ENCODE measurements around the gene BHMT2. TPM values are rescaled to one million over a fixed set of nuclear protein-coding genes. Genes with fewer than 3 reads are reported as not detected.

Gene BHMT2
- total and polyA plus RNA-seq, 2 of the 4 experiments (the other 2 are of a cell fraction): 0.36 to 0.60 TPM

GRCh38 chr5:79036769-79037168, 32.8 kb upstream of the BHMT2 start:
- H4K91ac ChIP-seq (ENCODE audit: insufficient read depth, low read depth, low read length): no peak overlapping the region
- H2BK15ac ChIP-seq (ENCODE audit: low read depth, low read length): no peak overlapping the region
- no CpG with 5 or more reads among the region's 2 CpGs for WGBS, 2 experiments (ENCODE audit: extremely low coverage in 2 of 2, insufficient read length in 1 of 2)
- no peaks in the 10 kb centered on the region for H3K4me1 ChIP-seq (ENCODE audit: control insufficient read depth, insufficient read depth, low read length)
- no peak for DNase-seq
- no peak overlapping the region for H2BK20ac ChIP-seq (ENCODE audit: low read depth, low read length)
- no peak overlapping the region for H3K4me3 ChIP-seq (ENCODE audit: insufficient read depth, low read depth, low read length)
- no peak overlapping the region for H3K9ac ChIP-seq (ENCODE audit: low read depth, low read length)
- no peak overlapping the region for H2BK120ac ChIP-seq (ENCODE audit: low read depth, low read length)
- no peak overlapping the region for H2AK9ac ChIP-seq (replicated peaks; ENCODE audit: low read depth, low read length, poor library complexity)
- intact Hi-C loops (cut with micrococcal nuclease): no loop called here
- H3K27me3 ChIP-seq (ENCODE audit: control insufficient read depth, insufficient read depth, low read length): no peaks in the 10 kb centered on the region
- H3K56ac ChIP-seq (ENCODE audit: extremely low read depth, insufficient read depth, low read length): no peak overlapping the region
- no peaks in the 10 kb centered on the region for H3K9me1 ChIP-seq (ENCODE audit: insufficient read depth, low read length)
- no peaks in the 10 kb centered on the region for H3K36me3 ChIP-seq (ENCODE audit: control insufficient read depth, insufficient read depth, low read length)
- ATAC-seq (ENCODE audit: low read depth): no peak
- H3K4me2 ChIP-seq (ENCODE audit: low read depth, low read length): no peak overlapping the region
- ChIA-PET POLR2A (ENCODE audit: unreplicated experiment) (no interaction called here), CTCF (no interaction called here)
- in situ Hi-C loops (cut with MboI; ENCODE audit: low sequenced_read_pairs): no loop called here
- H3K9me3 ChIP-seq (ENCODE audit: control insufficient read depth, insufficient read depth, low read length): peaks cover 2% of the 10 kb centered on the region; the same call in 1 of the 2 replicates
- no peak overlapping the region for H3K23ac ChIP-seq (ENCODE audit: low read depth, low read length)
- H3K14ac ChIP-seq (replicated peaks; ENCODE audit: low read depth, low read length): no peak overlapping the region
- dilution Hi-C loops (cut with HindIII; ENCODE audit: low sequenced_read_pairs, unreplicated experiment): no loop called here
- H4K20me1 ChIP-seq (ENCODE audit: insufficient read depth, low read length): no peaks in the 10 kb centered on the region
- H2AFZ ChIP-seq (replicated peaks; ENCODE audit: low read length, poor library complexity): no peak overlapping the region
- H3K18ac ChIP-seq (ENCODE audit: low read depth, low read length): no peak overlapping the region
- H3K4ac ChIP-seq (ENCODE audit: low read depth, low read length): no peak overlapping the region
- BruUV-seq (replicated peaks): no TSS peak
- no peak for TF ChIP-seq POLR2A (IDR thresholded peaks at IDR 0.05; ENCODE audit: low read depth, low read length)
- no peak for TF ChIP-seq MXI1 (IDR thresholded peaks at IDR 0.05; ENCODE audit: borderline replicate concordance, low read depth, low read length)
- no peak for TF ChIP-seq CEBPB (IDR thresholded peaks at IDR 0.05; ENCODE audit: low read depth, low read length)
- no peak for TF ChIP-seq RFX5 (IDR thresholded peaks at IDR 0.05; ENCODE audit: low read depth, low read length)
- TF ChIP-seq ELK1 (IDR thresholded peaks at IDR 0.05; ENCODE audit: borderline replicate concordance, low read depth, low read length): no peak
- no peak for TF ChIP-seq USF2 (IDR thresholded peaks at IDR 0.05; ENCODE audit: low read depth, low read length)
- TF ChIP-seq MAFK (IDR thresholded peaks at IDR 0.05; ENCODE audit: low read depth, low read length): no peak
- TF ChIP-seq CTCF (conservative IDR thresholded peaks at IDR 0.05; ENCODE audit: low read depth, low read length): no peak
- TF ChIP-seq BHLHE40 (IDR thresholded peaks at IDR 0.05; ENCODE audit: low read depth, low read length): no peak
- no peak for TF ChIP-seq RCOR1 (IDR thresholded peaks at IDR 0.05; ENCODE audit: insufficient replicate concordance, low read length)
- no peak for TF ChIP-seq RAD21 (IDR thresholded peaks at IDR 0.05; ENCODE audit: low read length)
- TF ChIP-seq FOS (IDR thresholded peaks at IDR 0.05; ENCODE audit: low read depth, low read length): no peak
- TF ChIP-seq CHD1 (IDR thresholded peaks at IDR 0.05; ENCODE audit: low read depth, low read length): no peak
- TF ChIP-seq SMC3 (IDR thresholded peaks at IDR 0.05; ENCODE audit: low read depth, low read length): no peak
- TF ChIP-seq MAZ (IDR thresholded peaks at IDR 0.05; ENCODE audit: borderline replicate concordance, low read depth, low read length): no peak
- no peak for TF ChIP-seq NFE2L2 (IDR thresholded peaks at IDR 0.05; ENCODE audit: low read depth, low read length)
- no peak overlapping the region for H4K8ac ChIP-seq (ENCODE audit: low read depth in 2 of 2, low read length in 2 of 2)
- H4K5ac ChIP-seq (ENCODE audit: low read depth, low read length): no peak overlapping the region
- no peak overlapping the region for H2AK5ac ChIP-seq (ENCODE audit: low read depth, low read length)
- no peak overlapping the region for H3K27ac ChIP-seq (ENCODE audit: insufficient read depth, low read length)
- no peak overlapping the region for H2BK5ac ChIP-seq (ENCODE audit: low read depth, low read length, poor library complexity, severe bottlenecking)
- no peaks in the 10 kb centered on the region for H3K79me1 ChIP-seq (ENCODE audit: low read depth in 1 of 2, low read length in 2 of 2)

Measured in IMR-90 (cell line).